ENCODE results near the gene NNMT. TPM values are rescaled to one million over a fixed set of nuclear protein-coding genes. Genes with fewer than 3 reads are reported as not detected.

Gene NNMT
- total RNA-seq, 2 donors from 2014 or later = 74.7 to 276 TPM

DNA sequence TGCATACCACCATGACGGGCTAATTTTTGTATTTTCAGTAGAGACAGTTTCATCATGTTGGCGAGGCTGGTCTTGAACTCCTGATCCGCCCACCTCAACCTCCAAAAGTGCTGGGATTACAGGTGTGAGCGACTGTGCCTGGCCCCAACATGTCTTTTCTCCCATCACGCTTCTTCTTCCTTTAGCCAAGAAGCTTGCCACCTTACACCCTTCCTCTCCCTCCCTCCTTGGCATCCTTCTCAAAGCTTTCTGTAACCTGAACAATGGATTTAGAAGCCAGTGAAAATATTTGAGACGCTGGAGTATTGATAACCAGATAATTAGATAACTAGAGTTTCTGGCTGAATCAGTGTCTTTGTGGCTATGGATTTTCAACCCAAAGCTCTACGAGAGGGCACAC lies 11.3 kb upstream of the NNMT start:
- Histone ChIP-seq H3K27ac (no peak overlapping the region), H3K27me3 (no peaks in the 10 kb centered on the region), H3K4me3 (no peak overlapping the region), H3K36me3 (replicated peaks in 1 of 2; ENCODE audit: insufficient read depth in 1 of 2, low read depth in 2 of 2) (no peaks in the 10 kb centered on the region), H3K4me1 (no peaks in the 10 kb centered on the region), H3K9me3 (no peaks in the 10 kb centered on the region)
- intact Hi-C loops (cut with DNase I) = no loop called here
- WGBS, 2 donors = 87% methylated on average over 7 of the region's 7 CpGs
- ATAC-seq (no peak), DNase-seq (no peak)
- TF ChIP-seq POLR2A (IDR thresholded peaks at IDR 0.05) = no peak
- TF ChIP-seq, protein P1, sequence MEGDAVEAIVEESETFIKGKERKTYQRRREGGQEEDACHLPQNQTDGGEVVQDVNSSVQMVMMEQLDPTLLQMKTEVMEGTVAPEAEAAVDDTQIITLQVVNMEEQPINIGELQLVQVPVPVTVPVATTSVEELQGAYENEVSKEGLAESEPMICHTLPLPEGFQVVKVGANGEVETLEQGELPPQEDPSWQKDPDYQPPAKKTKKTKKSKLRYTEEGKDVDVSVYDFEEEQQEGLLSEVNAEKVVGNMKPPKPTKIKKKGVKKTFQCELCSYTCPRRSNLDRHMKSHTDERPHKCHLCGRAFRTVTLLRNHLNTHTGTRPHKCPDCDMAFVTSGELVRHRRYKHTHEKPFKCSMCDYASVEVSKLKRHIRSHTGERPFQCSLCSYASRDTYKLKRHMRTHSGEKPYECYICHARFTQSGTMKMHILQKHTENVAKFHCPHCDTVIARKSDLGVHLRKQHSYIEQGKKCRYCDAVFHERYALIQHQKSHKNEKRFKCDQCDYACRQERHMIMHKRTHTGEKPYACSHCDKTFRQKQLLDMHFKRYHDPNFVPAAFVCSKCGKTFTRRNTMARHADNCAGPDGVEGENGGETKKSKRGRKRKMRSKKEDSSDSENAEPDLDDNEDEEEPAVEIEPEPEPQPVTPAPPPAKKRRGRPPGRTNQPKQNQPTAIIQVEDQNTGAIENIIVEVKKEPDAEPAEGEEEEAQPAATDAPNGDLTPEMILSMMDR (IDR thresholded peaks at IDR 0.05) = no peak

DNA sequence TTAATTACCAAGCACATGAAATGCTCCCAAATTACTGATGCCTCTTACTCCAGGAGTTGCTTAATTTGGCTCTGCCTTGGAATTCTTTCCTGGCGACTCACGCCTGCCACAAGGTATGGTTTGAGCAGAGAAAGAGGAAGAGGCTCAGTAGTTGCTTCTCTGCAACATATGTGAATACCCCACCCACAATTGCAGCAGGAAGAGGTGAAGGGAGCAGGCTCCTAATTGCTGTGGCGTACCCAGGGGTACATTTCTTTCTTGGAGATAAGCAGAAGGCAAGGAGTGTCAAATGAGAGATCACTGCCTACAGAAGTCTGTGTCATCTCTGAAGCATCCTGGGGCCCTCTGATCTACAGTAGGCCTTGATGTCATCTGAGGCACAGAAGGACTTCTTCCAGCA lies 10.6 kb upstream of the NNMT start:
- no peaks in the 10 kb centered on the region for H3K27me3 ChIP-seq
- ATAC-seq (no peak), DNase-seq (no peak)
- TF ChIP-seq, protein P1 (IDR thresholded peaks at IDR 0.05) = no peak
- no peak for TF ChIP-seq POLR2A (IDR thresholded peaks at IDR 0.05)
- no peaks in the 10 kb centered on the region for H3K4me1 ChIP-seq
- intact Hi-C loops (cut with DNase I) = no loop called here
- no peaks in the 10 kb centered on the region for H3K36me3 ChIP-seq (replicated peaks in 1 of 2; ENCODE audit: insufficient read depth in 1 of 2, low read depth in 2 of 2)
- H3K4me3 ChIP-seq = no peak overlapping the region
- H3K27ac ChIP-seq = no peak overlapping the region
- 75 to 88% methylated on average over 3 of the region's 3 CpGs for WGBS, 2 donors
- H3K9me3 ChIP-seq = no peaks in the 10 kb centered on the region

DNA sequence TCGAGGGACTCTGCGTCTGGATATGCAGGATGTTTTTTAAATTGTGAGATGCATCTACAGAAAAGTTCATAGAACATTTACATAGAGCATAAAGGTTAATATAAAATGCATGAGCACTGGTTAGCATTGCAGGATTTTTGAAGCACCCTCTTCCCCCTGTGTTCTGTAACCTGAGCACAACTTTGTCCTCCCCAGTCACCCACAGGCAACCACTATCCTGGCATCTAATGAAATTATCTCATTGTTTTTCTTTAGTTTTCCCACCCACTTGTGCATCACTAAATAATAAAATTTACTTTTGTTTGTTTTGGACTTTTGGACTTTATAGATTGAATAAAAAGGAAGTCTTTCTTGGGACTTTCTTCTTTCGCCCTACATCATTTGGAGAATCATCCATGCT lies 10.0 kb upstream of the NNMT start:
- no peaks in the 10 kb centered on the region for H3K9me3 ChIP-seq
- 82 to 85% methylated on average over 3 of the region's 3 CpGs for WGBS, 2 donors
- intact Hi-C loops (cut with DNase I) = no loop called here
- no peak for DNase-seq
- no peak overlapping the region for H3K4me3 ChIP-seq
- H3K4me1 ChIP-seq = no peaks in the 10 kb centered on the region
- ATAC-seq = no peak
- no peaks in the 10 kb centered on the region for H3K27me3 ChIP-seq
- no peak for TF ChIP-seq POLR2A (IDR thresholded peaks at IDR 0.05)
- TF ChIP-seq, protein P1 (IDR thresholded peaks at IDR 0.05) = no peak
- no peaks in the 10 kb centered on the region for H3K36me3 ChIP-seq (replicated peaks in 1 of 2; ENCODE audit: insufficient read depth in 1 of 2, low read depth in 2 of 2)
- H3K27ac ChIP-seq = no peak overlapping the region

DNA sequence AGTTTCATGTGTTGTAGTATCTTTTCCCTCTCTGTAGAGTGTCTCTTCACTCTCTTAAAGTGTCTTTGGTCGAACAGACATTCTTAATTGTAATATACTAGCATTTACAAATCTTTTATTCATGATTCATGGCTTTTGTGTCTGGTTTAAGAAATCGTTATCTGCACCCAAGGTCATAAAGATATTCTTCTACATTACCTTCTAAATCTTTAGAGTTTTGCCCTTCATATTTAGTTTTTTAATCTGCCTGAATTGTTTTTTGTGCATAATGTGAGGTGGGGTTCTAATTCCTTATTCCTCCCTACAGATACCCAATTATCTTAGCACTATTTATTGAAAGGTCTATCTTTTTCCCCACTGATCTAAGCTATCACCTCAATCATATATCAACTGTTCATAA lies 9.0 kb upstream of the NNMT start:
- WGBS, 2 donors = 47 to 59% methylated on average over 2 of the region's 2 CpGs
- intact Hi-C loops (cut with DNase I) = no loop called here
- Histone ChIP-seq H3K4me3 (no peak overlapping the region), H3K9me3 (no peaks in the 10 kb centered on the region), H3K36me3 (replicated peaks in 1 of 2; ENCODE audit: insufficient read depth in 1 of 2, low read depth in 2 of 2) (no peaks in the 10 kb centered on the region), H3K27ac (no peak overlapping the region), H3K4me1 (peaks cover 4% of the 10 kb centered on the region), H3K27me3 (no peaks in the 10 kb centered on the region)
- no peak for DNase-seq
- TF ChIP-seq, protein P1 (IDR thresholded peaks at IDR 0.05) = no peak
- no peak for TF ChIP-seq POLR2A (IDR thresholded peaks at IDR 0.05)
- no peak for ATAC-seq

DNA sequence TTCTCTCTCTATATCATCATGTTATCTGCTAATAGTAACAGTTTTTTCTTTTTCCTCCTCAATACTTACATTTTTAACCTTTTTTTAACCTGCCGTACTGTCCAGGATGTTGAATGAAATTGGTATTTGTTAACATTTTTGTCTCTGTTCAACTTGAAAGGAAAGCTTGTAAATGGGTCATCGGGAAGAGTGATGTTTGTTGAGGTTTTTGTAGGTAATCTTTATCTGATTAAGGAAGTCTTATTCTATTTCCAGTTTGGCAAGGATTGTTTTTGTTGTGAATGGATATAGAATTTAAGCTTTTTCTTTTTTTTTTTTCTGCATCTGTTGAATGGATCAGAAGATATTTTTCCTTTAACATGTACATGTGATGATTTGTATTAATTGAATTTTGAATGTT lies 8.1 kb upstream of the NNMT start:
- intact Hi-C loops (cut with DNase I) = no loop called here
- 61 to 65% methylated on average over 2 of the region's 2 CpGs for WGBS, 2 donors
- DNase-seq (no peak), ATAC-seq (no peak)
- Histone ChIP-seq H3K27me3 (no peaks in the 10 kb centered on the region), H3K4me3 (no peak overlapping the region), H3K4me1 (peaks cover 13% of the 10 kb centered on the region), H3K9me3 (no peaks in the 10 kb centered on the region), H3K27ac (no peak overlapping the region), H3K36me3 (replicated peaks in 1 of 2; ENCODE audit: insufficient read depth in 1 of 2, low read depth in 2 of 2) (no peaks in the 10 kb centered on the region)
- TF ChIP-seq, protein P1 (IDR thresholded peaks at IDR 0.05) = no peak
- no peak for TF ChIP-seq POLR2A (IDR thresholded peaks at IDR 0.05)
